Fibroblast of lung (primary cell): ENCODE measurements around the gene CLPTM1L. TPM values are rescaled to one million over a fixed set of nuclear protein-coding genes. Genes with fewer than 3 reads are reported as not detected.
"Not testable (repeated sequence)": the region's sequence is repeated elsewhere in the genome, so short reads cannot be mapped to it uniquely, and the experiment has no call there.

Experiments used
- DNase-seq, 2 donors: peaks; one replicate each; pipeline versions ENCODE4 v3.0.0 to v3.0.0-alpha.2; 2010; ENCODE audit warnings: low read depth in 2 of 2
- H2AFZ ChIP-seq: 2 replicates; pipeline ENCODE4 v1.5.1; 2012; ENCODE audit warnings: low read length, control low read depth, inconsistent platforms
- H3K27ac ChIP-seq: 2 replicates; pipeline ENCODE4 v1.5.1; 2011; ENCODE audit warnings: low read length, control low read depth; ENCODE audit not compliant: insufficient read depth
- H3K27me3 ChIP-seq: 2 replicates; pipeline ENCODE4 v1.5.1; 2011; ENCODE audit warnings: mild to moderate bottlenecking, low read length; ENCODE audit not compliant: control insufficient read depth, insufficient read depth
- H3K36me3 ChIP-seq: 2 replicates; pipeline ENCODE4 v1.5.1; 2011; ENCODE audit warnings: low read length; ENCODE audit not compliant: control insufficient read depth, insufficient read depth
- H3K4me1 ChIP-seq: 2 replicates; pipeline ENCODE4 v1.5.1; 2011; ENCODE audit warnings: low read length; ENCODE audit not compliant: control insufficient read depth, insufficient read depth; ENCODE audit errors: extremely low read depth
- H3K4me2 ChIP-seq: 2 replicates; pipeline ENCODE4 v1.5.1; 2011; ENCODE audit warnings: low read length, control low read depth; ENCODE audit not compliant: insufficient read depth; ENCODE audit errors: extremely low read depth
- H3K4me3 ChIP-seq, 4 experiments: fragments of 200-600 bp in 1 of 4; sonication (generic) in 1 of 4; replicated peaks in 1 of 4; 2 replicates each; pipeline ENCODE4 v1.5.1; 2011 to 2016; ENCODE audit warnings: low read length in 4 of 4, low read depth in 3 of 4, mild to moderate bottlenecking in 3 of 4, control low read depth in 2 of 4, inconsistent platforms in 1 of 4, mixed read lengths in 1 of 4; ENCODE audit not compliant: insufficient read depth in 1 of 4; ENCODE audit errors: control extremely low read depth in 1 of 4
- H3K79me2 ChIP-seq: 2 replicates; pipeline ENCODE4 v1.5.1; 2012; ENCODE audit warnings: mild to moderate bottlenecking, low read length, inconsistent platforms; ENCODE audit not compliant: control insufficient read depth, insufficient read depth
- H3K9ac ChIP-seq: 2 replicates; pipeline ENCODE4 v1.5.1; 2011; ENCODE audit warnings: mild to moderate bottlenecking, low read length, control low read depth; ENCODE audit not compliant: insufficient read depth
- H3K9me3 ChIP-seq: 2 replicates; pipeline ENCODE4 v1.5.1; 2012; ENCODE audit warnings: low read depth, low read length; ENCODE audit not compliant: control insufficient read depth, insufficient read depth
- H4K20me1 ChIP-seq: 2 replicates; pipeline ENCODE4 v1.5.1; 2011; ENCODE audit warnings: low read length; ENCODE audit not compliant: control insufficient read depth, insufficient read depth; ENCODE audit errors: extremely low read depth
- CTCF ChIP-seq, 2 donors: IDR thresholded peaks in 1 of 2; conservative IDR thresholded peaks in 1 of 2; 1 replicate in 1 of 2; 2 replicates in 1 of 2; pipeline ENCODE4 v1.5.1; 2011 to 2012; ENCODE audit warnings: low read length in 2 of 2, control low read depth in 1 of 2, inconsistent platforms in 1 of 2, low read depth in 1 of 2, mild to moderate bottlenecking in 1 of 2
- EZH2 ChIP-seq: IDR thresholded peaks from 2 replicates; pipeline ENCODE4 v1.5.1; 2012; ENCODE audit warnings: low read length, control low read depth, mild to moderate bottlenecking; ENCODE audit errors: missing control alignments
- polyA plus RNA-seq, 2 donors: library from polyadenylated mRNA; depleted of rRNA in 1 of 2; stranded (reverse) in 1 of 2; unstranded in 1 of 2; fragments of >200 nt; gene quantifications; 2 replicates each; pipeline ENCODE4 v1.2.1, GENCODE V29; 2011 to 2012; ENCODE audit warnings: missing spikeins in 1 of 2
- total RNA-seq: library from RNA; depleted of rRNA; stranded (reverse); fragments of >200 nt; gene quantifications from 2 replicates; pipeline ENCODE4 v1.2.1, GENCODE V29; 2014

The CLPTM1L gene
- total and polyA plus RNA-seq, 2 donors (not counting 1 experiment from before 2014, with no cell fraction given), result 89.3 to 215 TPM

- no peak overlapping the region for H2AFZ ChIP-seq
- no peak overlapping the region for H3K27ac ChIP-seq
- TF ChIP-seq CTCF (conservative IDR thresholded peaks at IDR 0.05 in 1 of 2, IDR thresholded peaks at IDR 0.05 in 1 of 2; ENCODE audit: low read depth in 1 of 2, low read length in 2 of 2) (no peak), EZH2 (no peak)
- no peak overlapping the region for H3K9ac ChIP-seq
- peaks cover 23% of the 10 kb centered on the region for H3K36me3 ChIP-seq
- no peak overlapping the region for H3K4me3 ChIP-seq
- H3K4me1 ChIP-seq, result peaks cover 3% of the 10 kb centered on the region
- no peaks in the 10 kb centered on the region for H3K27me3 ChIP-seq
- H3K9me3 ChIP-seq, result no peaks in the 10 kb centered on the region
- H3K4me2 ChIP-seq, result no peak overlapping the region
- DNase-seq, result no peak
- H4K20me1 ChIP-seq, result no peaks in the 10 kb centered on the region
- peaks cover 10% of the 10 kb centered on the region for H3K79me2 ChIP-seq
These were observed 2.6 kb downstream of the CLPTM1L start for GRCh38 chr5:1342268-1342667.

GRCh38 chr5:1341863-1342262, 3.0 kb downstream of the CLPTM1L start:
- no peak overlapping the region for H2AFZ ChIP-seq
- no peaks in the 10 kb centered on the region for H3K9me3 ChIP-seq
- no peak overlapping the region for H3K27ac ChIP-seq
- DNase-seq, result no peak
- H3K79me2 ChIP-seq, result peaks cover 10% of the 10 kb centered on the region
- no peaks in the 10 kb centered on the region for H4K20me1 ChIP-seq
- H3K9ac ChIP-seq, result no peak overlapping the region
- H3K36me3 ChIP-seq, result peaks cover 25% of the 10 kb centered on the region
- H3K27me3 ChIP-seq, result no peaks in the 10 kb centered on the region
- TF ChIP-seq EZH2 (no peak), CTCF (conservative IDR thresholded peaks at IDR 0.05 in 1 of 2, IDR thresholded peaks at IDR 0.05 in 1 of 2; ENCODE audit: low read depth in 1 of 2, low read length in 2 of 2) (no peak)
- H3K4me2 ChIP-seq, result no peak overlapping the region
- H3K4me3 ChIP-seq, result no peak overlapping the region
- peaks cover 3% of the 10 kb centered on the region for H3K4me1 ChIP-seq

- H3K4me2 ChIP-seq, H3K9ac ChIP-seq, H3K4me3 ChIP-seq, H3K27me3 ChIP-seq, H3K4me1 ChIP-seq, H4K20me1 ChIP-seq, H2AFZ ChIP-seq, DNase-seq, H3K9me3 ChIP-seq, H3K27ac ChIP-seq: not testable (repeated sequence)
- Histone ChIP-seq H3K36me3 (peaks cover 31% of the 10 kb centered on the region), H3K79me2 (peaks cover 10% of the 10 kb centered on the region)
These were observed 5.1 kb downstream of the CLPTM1L start for GRCh38 chr5:1339818-1340210.

GRCh38 chr5:1339139-1339817, 5.6 kb downstream of the CLPTM1L start:
- not testable (repeated sequence) for H3K79me2 ChIP-seq, H3K4me3 ChIP-seq, H2AFZ ChIP-seq, H3K27me3 ChIP-seq, H3K27ac ChIP-seq, H3K4me2 ChIP-seq, H4K20me1 ChIP-seq, H3K4me1 ChIP-seq, DNase-seq, H3K9ac ChIP-seq, H3K9me3 ChIP-seq
- H3K36me3 ChIP-seq, result peaks cover 32% of the 10 kb centered on the region
